Measurements from ENCODE around the gene CCDC182. TPM values are rescaled to one million over a fixed set of nuclear protein-coding genes. Genes with fewer than 3 reads are reported as not detected.

Gene CCDC182
- total RNA-seq, 1 donor, result not detected

GRCh38 chr17:57750109-57750871 lies 5.2 kb upstream of the CCDC182 start:
- Histone ChIP-seq H3K36me3 (ENCODE audit: insufficient read depth, low read length) (no peaks in the 10 kb centered on the region), H2AFZ (ENCODE audit: low read length) (no peak overlapping the region), H3K79me2 (ENCODE audit: insufficient read depth, low read length) (no peaks in the 10 kb centered on the region), H3K4me1 (ENCODE audit: insufficient read depth, low read length) (no peaks in the 10 kb centered on the region), H3K4me2 (ENCODE audit: insufficient read depth, low read length) (no peak overlapping the region), H3K4me3 (ENCODE audit: insufficient read depth, low read length) (no peak overlapping the region), H3K27me3 (ENCODE audit: insufficient read depth, low read length) (peaks cover 2% of the 10 kb centered on the region), H3K9me3 (ENCODE audit: low read depth, low read length) (no peaks in the 10 kb centered on the region), H3K27ac (ENCODE audit: low read depth, low read length) (no peak overlapping the region), H4K20me1 (ENCODE audit: insufficient read depth, low read length) (no peaks in the 10 kb centered on the region)
- TF ChIP-seq CTCF (IDR thresholded peaks at IDR 0.05; ENCODE audit: extremely low read depth, low read depth, low read length), result no peak
- DNase-seq (ENCODE audit: insufficient read length, low spot score, missing footprints), result no peak

GRCh38 chr17:57749701-57750100 lies 4.6 kb upstream of the CCDC182 start:
- Histone ChIP-seq H4K20me1 (ENCODE audit: insufficient read depth, low read length) (no peaks in the 10 kb centered on the region), H3K9me3 (ENCODE audit: low read depth, low read length) (no peaks in the 10 kb centered on the region), H3K4me3 (ENCODE audit: insufficient read depth, low read length) (no peak overlapping the region), H3K27me3 (ENCODE audit: insufficient read depth, low read length) (peaks cover 5% of the 10 kb centered on the region), H3K4me2 (ENCODE audit: insufficient read depth, low read length) (no peak overlapping the region), H3K4me1 (ENCODE audit: insufficient read depth, low read length) (no peaks in the 10 kb centered on the region), H2AFZ (ENCODE audit: low read length) (no peak overlapping the region), H3K79me2 (ENCODE audit: insufficient read depth, low read length) (no peaks in the 10 kb centered on the region), H3K36me3 (ENCODE audit: insufficient read depth, low read length) (no peaks in the 10 kb centered on the region), H3K27ac (ENCODE audit: low read depth, low read length) (no peak overlapping the region)
- no peak for TF ChIP-seq CTCF (IDR thresholded peaks at IDR 0.05; ENCODE audit: extremely low read depth, low read depth, low read length)
- DNase-seq (ENCODE audit: insufficient read length, low spot score, missing footprints), result peak; percentile 39

GRCh38 chr17:57747221-57748017 lies 2.3 kb upstream of the CCDC182 start:
- peaks cover 5% of the 10 kb centered on the region for H3K27me3 ChIP-seq (ENCODE audit: insufficient read depth, low read length)
- H3K4me2 ChIP-seq (ENCODE audit: insufficient read depth, low read length), result no peak overlapping the region
- H3K4me1 ChIP-seq (ENCODE audit: insufficient read depth, low read length), result no peaks in the 10 kb centered on the region
- no peaks in the 10 kb centered on the region for H3K9me3 ChIP-seq (ENCODE audit: low read depth, low read length)
- no peak overlapping the region for H2AFZ ChIP-seq (ENCODE audit: low read length)
- no peaks in the 10 kb centered on the region for H4K20me1 ChIP-seq (ENCODE audit: insufficient read depth, low read length)
- DNase-seq (ENCODE audit: insufficient read length, low spot score, missing footprints), result peak; percentile 89
- H3K27ac ChIP-seq (ENCODE audit: low read depth, low read length), result no peak overlapping the region
- no peak overlapping the region for H3K4me3 ChIP-seq (ENCODE audit: insufficient read depth, low read length)
- TF ChIP-seq CTCF (IDR thresholded peaks at IDR 0.05; ENCODE audit: extremely low read depth, low read depth, low read length), result peak; percentile 81
- H3K79me2 ChIP-seq (ENCODE audit: insufficient read depth, low read length), result no peaks in the 10 kb centered on the region
- no peaks in the 10 kb centered on the region for H3K36me3 ChIP-seq (ENCODE audit: insufficient read depth, low read length)

GRCh38 chr17:57746221-57746620 lies 1.1 kb upstream of the CCDC182 start:
- Histone ChIP-seq H3K79me2 (ENCODE audit: insufficient read depth, low read length) (no peaks in the 10 kb centered on the region), H4K20me1 (ENCODE audit: insufficient read depth, low read length) (no peaks in the 10 kb centered on the region), H3K4me3 (ENCODE audit: insufficient read depth, low read length) (no peak overlapping the region), H3K4me2 (ENCODE audit: insufficient read depth, low read length) (no peak overlapping the region), H3K36me3 (ENCODE audit: insufficient read depth, low read length) (no peaks in the 10 kb centered on the region), H3K27me3 (ENCODE audit: insufficient read depth, low read length) (peaks cover 5% of the 10 kb centered on the region), H3K9me3 (ENCODE audit: low read depth, low read length) (no peaks in the 10 kb centered on the region), H2AFZ (ENCODE audit: low read length) (no peak overlapping the region), H3K4me1 (ENCODE audit: insufficient read depth, low read length) (no peaks in the 10 kb centered on the region), H3K27ac (ENCODE audit: low read depth, low read length) (no peak overlapping the region)
- DNase-seq (ENCODE audit: insufficient read length, low spot score, missing footprints), result no peak
- no peak for TF ChIP-seq CTCF (IDR thresholded peaks at IDR 0.05; ENCODE audit: extremely low read depth, low read depth, low read length)
